ENCODE measurements around the gene YIPF2. TPM values are rescaled to one million over a fixed set of nuclear protein-coding genes. Genes with fewer than 3 reads are reported as not detected.

YIPF2 gene
- total and polyA plus RNA-seq, 2 experiments from 2014 or later = 57.3 to 114 TPM

DNA sequence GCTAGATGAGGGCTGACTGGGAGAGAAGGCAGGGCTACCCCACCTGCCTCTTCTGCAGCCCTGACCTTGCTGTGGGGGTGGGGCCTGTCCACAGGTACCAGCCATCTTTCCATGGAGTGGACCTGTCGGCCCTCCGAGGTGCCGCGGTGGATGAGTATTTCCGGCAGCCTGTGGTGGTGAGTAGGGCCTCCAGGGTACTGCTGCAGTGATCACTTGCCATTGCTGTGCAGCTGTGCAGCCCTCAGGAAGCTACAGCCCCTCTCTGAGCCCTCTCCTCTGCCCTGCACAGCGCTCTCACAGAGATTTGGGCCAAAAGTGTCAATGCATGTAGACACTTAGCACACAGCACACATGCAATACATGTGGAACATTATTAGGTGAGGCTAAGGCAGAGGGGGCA lies 11.8 kb downstream of the YIPF2 start:
- 94% methylated on average over 6 of the region's 6 CpGs for WGBS, 2 experiments (ENCODE audit: low coverage in 1 of 2, low lambda C conversion rate in 2 of 2, missing lambda C conversion rate in 2 of 2)
- Histone ChIP-seq H3K27me3 (replicated peaks; ENCODE audit: insufficient read depth) (no peaks in the 10 kb centered on the region), H3K4me2 (ENCODE audit: unreplicated experiment) (no peak overlapping the region), H3K27ac (no peak overlapping the region), H3F3A (ENCODE audit: insufficient read depth) (no peaks in the 10 kb centered on the region), H3K9me3 (ENCODE audit: low read depth) (no peaks in the 10 kb centered on the region), H3K4me3 (no peak overlapping the region), H3K9ac (no peak overlapping the region), H3K4me1 (ENCODE audit: insufficient read depth) (peaks cover 14% of the 10 kb centered on the region), H3K79me2 (ENCODE audit: insufficient read depth) (no peaks in the 10 kb centered on the region), H2AFZ (no peak overlapping the region), H3K9me2 (ENCODE audit: insufficient read depth) (no peaks in the 10 kb centered on the region), H3K36me3 (ENCODE audit: low read depth) (no peaks in the 10 kb centered on the region), H4K20me1 (ENCODE audit: insufficient read depth) (no peaks in the 10 kb centered on the region)
- TF ChIP-seq EZH2phosphoT487 (IDR thresholded peaks at IDR 0.05; ENCODE audit: insufficient read depth, low read depth) (no peak), EZH2 (IDR thresholded peaks at IDR 0.05; ENCODE audit: insufficient read depth, poor library complexity, severe bottlenecking) (no peak)
- no peak for DNase-seq
- in situ Hi-C loops (cut with MboI) = no loop called here

DNA sequence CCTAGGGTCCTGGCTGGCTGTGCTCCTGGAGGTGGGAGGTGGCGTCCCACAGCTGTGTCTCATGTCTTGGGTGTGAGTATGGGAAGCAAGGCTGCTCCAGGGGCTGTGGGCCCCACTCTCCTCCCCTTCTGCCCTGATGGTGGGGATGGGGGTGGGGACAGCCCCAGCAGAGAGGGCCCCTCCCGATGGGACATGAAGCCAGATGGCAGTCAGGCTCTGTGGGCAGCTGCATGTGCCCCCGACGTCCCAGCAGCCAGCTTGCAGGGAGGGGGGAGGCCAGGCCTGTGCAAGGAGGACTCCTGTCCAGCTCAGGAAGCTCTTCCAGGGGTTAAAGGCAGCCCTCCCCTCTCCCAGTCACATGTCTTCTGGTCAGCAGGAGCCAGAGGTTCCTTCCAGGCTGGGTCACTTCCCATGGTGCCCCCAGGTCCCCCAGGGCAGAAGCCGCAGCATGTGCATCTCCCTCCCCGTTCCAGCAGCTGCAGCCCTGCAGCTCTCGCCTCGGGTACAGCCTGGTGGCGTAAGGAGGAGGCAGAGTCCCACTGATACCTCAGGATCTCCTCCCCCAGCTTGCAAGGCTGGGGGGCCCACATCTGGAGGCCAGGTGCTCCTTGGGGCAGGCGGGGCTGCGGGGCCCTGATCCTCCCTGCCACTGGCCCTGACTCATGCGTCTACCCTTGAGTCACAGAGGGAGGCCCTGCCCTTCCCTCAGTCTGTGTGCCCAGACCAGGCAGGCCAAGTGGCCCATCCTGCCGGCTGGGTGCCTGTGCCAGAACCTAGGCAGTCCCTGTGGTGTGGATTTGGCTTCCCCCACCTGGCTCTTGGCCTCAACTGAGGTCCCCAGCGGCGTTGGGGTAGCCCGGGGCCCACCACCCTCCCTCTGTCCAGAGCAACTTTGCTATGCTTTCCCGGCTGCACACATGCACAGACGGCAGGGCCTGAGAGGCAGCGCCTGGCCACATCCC lies 13.0 kb downstream of the YIPF2 start:
- peak overlapping the region; percentile 30 for H3K27ac ChIP-seq
- H3K27me3 ChIP-seq (replicated peaks; ENCODE audit: insufficient read depth) = no peaks in the 10 kb centered on the region
- H3K4me2 ChIP-seq (ENCODE audit: unreplicated experiment) = peak overlapping the region; percentile 45
- H3K79me2 ChIP-seq (ENCODE audit: insufficient read depth) = no peaks in the 10 kb centered on the region
- H3K4me3 ChIP-seq = no peak overlapping the region; the same call in 1 of the 2 replicates
- peak; percentile 97 for DNase-seq
- peaks cover 14% of the 10 kb centered on the region for H3K4me1 ChIP-seq (ENCODE audit: insufficient read depth)
- no peaks in the 10 kb centered on the region for H3K36me3 ChIP-seq (ENCODE audit: low read depth)
- WGBS, 2 experiments (ENCODE audit: low coverage in 1 of 2, low lambda C conversion rate in 2 of 2, missing lambda C conversion rate in 2 of 2) = 8 to 11% methylated on average over 16 to 18 of the region's 19 CpGs
- in situ Hi-C loops (cut with MboI) = no loop called here
- H3K9ac ChIP-seq = peak overlapping the region; percentile 37
- no peaks in the 10 kb centered on the region for H4K20me1 ChIP-seq (ENCODE audit: insufficient read depth)
- no peaks in the 10 kb centered on the region for H3K9me2 ChIP-seq (ENCODE audit: insufficient read depth)
- no peaks in the 10 kb centered on the region for H3F3A ChIP-seq (ENCODE audit: insufficient read depth)
- H2AFZ ChIP-seq = no peak overlapping the region
- H3K9me3 ChIP-seq (ENCODE audit: low read depth) = no peaks in the 10 kb centered on the region
- TF ChIP-seq EZH2 (IDR thresholded peaks at IDR 0.05; ENCODE audit: insufficient read depth, poor library complexity, severe bottlenecking) (no peak), EZH2phosphoT487 (IDR thresholded peaks at IDR 0.05; ENCODE audit: insufficient read depth, low read depth) (no peak)

DNA sequence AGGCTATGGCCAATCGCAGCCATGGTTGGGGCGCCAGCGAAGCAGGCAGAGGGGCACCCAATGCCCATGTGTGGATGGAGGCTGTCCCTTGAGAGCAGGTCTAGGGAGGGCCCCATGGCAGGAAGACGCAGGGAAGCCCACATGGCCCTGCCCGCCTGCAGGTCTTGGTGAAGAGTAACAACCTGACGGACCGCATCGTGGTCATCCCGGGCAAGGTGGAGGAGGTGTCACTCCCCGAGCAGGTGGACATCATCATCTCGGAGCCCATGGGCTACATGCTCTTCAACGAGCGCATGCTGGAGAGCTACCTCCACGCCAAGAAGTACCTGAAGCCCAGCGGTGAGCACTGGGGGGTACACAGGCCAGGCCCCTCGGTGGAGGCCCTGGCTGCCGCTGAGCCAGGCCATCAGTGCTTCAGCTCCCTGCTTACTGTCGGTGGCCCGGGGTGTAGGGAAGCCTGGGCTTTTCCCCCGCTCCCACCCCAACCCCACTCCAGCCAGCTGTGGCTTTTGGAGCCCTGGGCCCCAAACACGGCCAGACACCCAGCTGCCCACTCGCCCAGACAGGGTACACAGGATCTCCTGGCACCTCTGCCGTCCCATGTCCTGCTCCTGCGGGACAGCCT lies 14.6 kb downstream of the YIPF2 start:
- Histone ChIP-seq H4K20me1 (ENCODE audit: insufficient read depth) (no peaks in the 10 kb centered on the region), H3K9me2 (ENCODE audit: insufficient read depth) (no peaks in the 10 kb centered on the region), H3K9me3 (ENCODE audit: low read depth) (no peaks in the 10 kb centered on the region), H2AFZ (no peak overlapping the region), H3K79me2 (ENCODE audit: insufficient read depth) (no peaks in the 10 kb centered on the region), H3K4me2 (ENCODE audit: unreplicated experiment) (no peak overlapping the region), H3K27me3 (replicated peaks; ENCODE audit: insufficient read depth) (no peaks in the 10 kb centered on the region), H3K36me3 (ENCODE audit: low read depth) (peaks cover 6% of the 10 kb centered on the region; the same call in 1 of the 2 replicates), H3K9ac (no peak overlapping the region), H3K27ac (no peak overlapping the region), H3K4me3 (no peak overlapping the region), H3K4me1 (ENCODE audit: insufficient read depth) (peaks cover 14% of the 10 kb centered on the region), H3F3A (ENCODE audit: insufficient read depth) (no peaks in the 10 kb centered on the region)
- WGBS, 2 experiments (ENCODE audit: low coverage in 1 of 2, low lambda C conversion rate in 2 of 2, missing lambda C conversion rate in 2 of 2) = 95 to 96% methylated on average over 20 to 23 of the region's 24 CpGs
- no peak for DNase-seq
- in situ Hi-C loops (cut with MboI) = no loop called here
- TF ChIP-seq EZH2 (IDR thresholded peaks at IDR 0.05; ENCODE audit: insufficient read depth, poor library complexity, severe bottlenecking) (no peak), EZH2phosphoT487 (IDR thresholded peaks at IDR 0.05; ENCODE audit: insufficient read depth, low read depth) (no peak)

DNA sequence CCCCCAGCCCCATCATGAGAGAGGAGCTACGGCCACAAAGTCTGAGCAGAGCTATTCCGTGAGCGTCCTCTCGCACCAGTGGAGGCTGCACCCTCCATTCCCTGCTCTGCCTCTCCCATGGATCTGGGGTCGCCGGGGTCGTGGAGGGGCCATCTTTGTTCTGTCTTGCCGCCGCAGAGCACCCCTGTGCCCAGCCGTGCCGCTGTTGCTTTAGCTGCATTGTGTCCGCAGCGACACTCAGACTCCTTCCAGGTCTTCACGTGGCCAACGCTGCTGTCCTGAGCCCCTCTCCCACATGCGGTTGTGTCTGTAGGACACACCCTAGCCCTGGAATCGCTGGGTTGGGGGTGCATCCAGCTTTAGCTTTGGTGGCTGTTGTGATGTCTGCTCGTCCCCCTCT lies 15.8 kb downstream of the YIPF2 start:
- Histone ChIP-seq H3K9me2 (ENCODE audit: insufficient read depth) (no peaks in the 10 kb centered on the region), H3K4me1 (ENCODE audit: insufficient read depth) (peaks cover 14% of the 10 kb centered on the region), H3K27ac (no peak overlapping the region), H3F3A (ENCODE audit: insufficient read depth) (no peaks in the 10 kb centered on the region), H2AFZ (no peak overlapping the region), H3K4me3 (no peak overlapping the region), H3K79me2 (ENCODE audit: insufficient read depth) (peaks cover under 1% of the 10 kb centered on the region; the same call in 1 of the 2 replicates), H3K27me3 (replicated peaks; ENCODE audit: insufficient read depth) (no peaks in the 10 kb centered on the region), H3K9ac (no peak overlapping the region), H3K4me2 (ENCODE audit: unreplicated experiment) (no peak overlapping the region), H3K36me3 (ENCODE audit: low read depth) (peaks cover 6% of the 10 kb centered on the region; the same call in 1 of the 2 replicates), H4K20me1 (ENCODE audit: insufficient read depth) (no peaks in the 10 kb centered on the region), H3K9me3 (ENCODE audit: low read depth) (no peaks in the 10 kb centered on the region)
- in situ Hi-C loops (cut with MboI) = no loop called here
- 89 to 91% methylated on average over 18 of the region's 18 CpGs for WGBS, 2 experiments (ENCODE audit: low coverage in 1 of 2, low lambda C conversion rate in 2 of 2, missing lambda C conversion rate in 2 of 2)
- DNase-seq = no peak
- TF ChIP-seq EZH2phosphoT487 (IDR thresholded peaks at IDR 0.05; ENCODE audit: insufficient read depth, low read depth) (no peak), EZH2 (IDR thresholded peaks at IDR 0.05; ENCODE audit: insufficient read depth, poor library complexity, severe bottlenecking) (no peak)

Data from GM23248 (cell line).